Nephron (organoid): ENCODE results near the gene RPL18.

Source experiments
- H3K27ac Mint-ChIP-seq, 3 experiments: 2 replicates each; pipeline ENCODE4 v1.8.0; 2020; ENCODE audit warnings: mixed read lengths in 3 of 3, mild to moderate bottlenecking in 2 of 3, moderate library complexity in 1 of 3
- H3K27me3 Mint-ChIP-seq: 2 replicates; pipeline ENCODE4 v1.8.0; 2021; ENCODE audit warnings: low read depth, mild to moderate bottlenecking, moderate library complexity, mixed read lengths
- H3K36me3 Mint-ChIP-seq: 2 replicates; pipeline ENCODE4 v1.8.0; 2020; ENCODE audit warnings: low read depth, mixed read lengths
- H3K4me1 Mint-ChIP-seq: 2 replicates; pipeline ENCODE4 v1.8.0; 2020; ENCODE audit warnings: mixed read lengths
- H3K4me3 Mint-ChIP-seq, 3 experiments: 2 replicates each; pipeline ENCODE4 v1.8.0; 2020; ENCODE audit warnings: mild to moderate bottlenecking in 3 of 3, mixed read lengths in 3 of 3, moderate library complexity in 2 of 3
- H3K9me3 Mint-ChIP-seq: 2 replicates; pipeline ENCODE4 v1.8.0; 2020; ENCODE audit warnings: mixed read lengths
- TF ChIP-seq, protein P1 (sequence below), 3 experiments: fragments of 200-600 bp; sonication (generic); IDR thresholded peaks; one replicate each; pipeline ENCODE4 v1.5.0; 2021; ENCODE audit warnings: antibody characterized with exemption in 3 of 3; ENCODE audit not compliant: unreplicated experiment in 3 of 3

Gene RPL18

GRCh38 chr19:48646001-48646721 lies 27.2 kb upstream of the RPL18 start, which contains the start of gene CA11:
Gene CA11 (minus strand): TSS chr19:48646187. CDS start chr19:48645632, 555 bp downstream.
- Mint-ChIP-seq H3K4me3 (peak within 1 kb of the TSS; percentile 90 to 92 (median 90)), H3K27me3 (no peaks in the 10 kb centered on the region)
- TF ChIP-seq, protein P1, sequence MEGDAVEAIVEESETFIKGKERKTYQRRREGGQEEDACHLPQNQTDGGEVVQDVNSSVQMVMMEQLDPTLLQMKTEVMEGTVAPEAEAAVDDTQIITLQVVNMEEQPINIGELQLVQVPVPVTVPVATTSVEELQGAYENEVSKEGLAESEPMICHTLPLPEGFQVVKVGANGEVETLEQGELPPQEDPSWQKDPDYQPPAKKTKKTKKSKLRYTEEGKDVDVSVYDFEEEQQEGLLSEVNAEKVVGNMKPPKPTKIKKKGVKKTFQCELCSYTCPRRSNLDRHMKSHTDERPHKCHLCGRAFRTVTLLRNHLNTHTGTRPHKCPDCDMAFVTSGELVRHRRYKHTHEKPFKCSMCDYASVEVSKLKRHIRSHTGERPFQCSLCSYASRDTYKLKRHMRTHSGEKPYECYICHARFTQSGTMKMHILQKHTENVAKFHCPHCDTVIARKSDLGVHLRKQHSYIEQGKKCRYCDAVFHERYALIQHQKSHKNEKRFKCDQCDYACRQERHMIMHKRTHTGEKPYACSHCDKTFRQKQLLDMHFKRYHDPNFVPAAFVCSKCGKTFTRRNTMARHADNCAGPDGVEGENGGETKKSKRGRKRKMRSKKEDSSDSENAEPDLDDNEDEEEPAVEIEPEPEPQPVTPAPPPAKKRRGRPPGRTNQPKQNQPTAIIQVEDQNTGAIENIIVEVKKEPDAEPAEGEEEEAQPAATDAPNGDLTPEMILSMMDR (IDR thresholded peaks at IDR 0.05; ENCODE audit: unreplicated experiment in 3 of 3): peak; percentile 88 to 95 (median 93)

DNA sequence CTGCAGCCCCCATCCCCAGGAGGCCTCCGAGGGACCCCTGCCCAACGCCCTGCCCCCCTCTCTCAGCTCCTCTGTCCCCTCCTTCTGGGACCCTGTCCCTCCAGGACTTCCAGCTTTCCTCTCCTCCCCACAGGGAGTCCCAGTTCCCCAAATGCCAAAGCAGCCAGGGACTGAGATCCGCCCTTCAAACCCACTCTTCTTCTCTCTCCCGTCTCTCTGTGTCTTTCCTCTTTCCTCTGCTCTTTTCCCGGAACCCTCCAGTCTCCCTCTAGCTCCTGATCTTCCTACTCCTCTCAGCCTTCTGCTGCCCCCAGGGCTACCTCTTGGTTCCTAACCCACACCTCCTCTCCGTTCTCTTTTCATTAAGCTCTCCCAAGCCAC lies 26.6 kb upstream of the RPL18 start:
- peak overlapping the region; percentile 91 to 98 (median 96) for H3K27ac Mint-ChIP-seq

More at GRCh38 chr19:48646001-48646721, 27.2 kb upstream of the RPL18 start, which contains the start of gene CA11:
- H3K27ac Mint-ChIP-seq: peak within 1 kb of the TSS; percentile 91 to 98 (median 96)
- H3K9me3 Mint-ChIP-seq: no peaks in the 10 kb centered on the region
- H3K36me3 Mint-ChIP-seq: no peaks in the 10 kb centered on the region
- peaks cover 32% of the 10 kb centered on the region for H3K4me1 Mint-ChIP-seq

DNA sequence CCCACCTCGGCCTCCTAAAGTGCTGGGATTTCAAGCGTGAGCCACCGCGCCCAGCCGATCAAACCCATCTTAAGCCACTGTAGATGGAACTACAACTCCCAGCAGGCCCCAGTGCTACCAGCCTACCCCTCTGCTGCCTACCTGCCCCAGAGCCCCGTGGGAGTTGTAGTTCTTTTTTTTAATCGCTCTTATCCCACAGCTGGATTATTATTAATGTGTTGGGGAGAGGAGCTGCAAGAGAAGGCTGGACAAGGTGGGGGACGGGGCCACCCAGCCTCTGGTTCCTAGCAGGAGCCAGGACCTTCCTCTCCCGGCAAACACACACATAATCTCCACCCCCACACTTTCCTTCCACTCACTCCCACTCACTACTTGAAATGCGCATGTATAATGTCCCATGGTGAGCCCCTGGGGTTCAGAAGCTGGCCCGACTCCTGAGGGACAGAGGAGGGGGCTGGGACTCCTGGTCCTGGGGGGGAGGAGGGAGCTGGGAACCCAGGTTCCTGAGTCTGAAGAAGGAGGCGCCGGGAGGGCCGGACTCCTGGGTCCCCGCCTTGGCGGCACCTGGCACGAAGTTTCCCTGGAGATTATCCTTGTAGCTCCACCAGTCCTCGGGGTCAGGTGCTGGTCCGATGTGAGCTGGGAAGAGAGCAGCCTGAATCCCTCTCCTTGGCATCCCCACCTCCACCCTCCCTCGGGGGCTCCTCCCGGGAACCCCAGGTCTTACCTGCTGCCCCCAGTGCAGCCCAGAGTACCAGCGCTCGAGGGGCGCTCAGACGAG lies 26.1 kb upstream of the RPL18 start:
- TF ChIP-seq, protein P1 (IDR thresholded peaks at IDR 0.05; ENCODE audit: unreplicated experiment in 3 of 3): no peak
- H3K4me3 Mint-ChIP-seq: peak overlapping the region; percentile 82 to 92 (median 90)
- H3K36me3 Mint-ChIP-seq: no peaks in the 10 kb centered on the region
- H3K9me3 Mint-ChIP-seq: no peaks in the 10 kb centered on the region
- H3K27me3 Mint-ChIP-seq: no peaks in the 10 kb centered on the region
- H3K27ac Mint-ChIP-seq: peak overlapping the region; percentile 91 to 98 (median 96)
- peaks cover 32% of the 10 kb centered on the region for H3K4me1 Mint-ChIP-seq

More for the DNA sequence above, 26.6 kb upstream of the RPL18 start:
- H3K4me1 Mint-ChIP-seq: peaks cover 32% of the 10 kb centered on the region
- no peaks in the 10 kb centered on the region for H3K27me3 Mint-ChIP-seq
- H3K4me3 Mint-ChIP-seq: peak overlapping the region; percentile 90 to 92 (median 90)
- TF ChIP-seq, protein P1 (IDR thresholded peaks at IDR 0.05; ENCODE audit: unreplicated experiment in 3 of 3): no peak
- no peaks in the 10 kb centered on the region for H3K36me3 Mint-ChIP-seq
- no peaks in the 10 kb centered on the region for H3K9me3 Mint-ChIP-seq

GRCh38 chr19:48644355-48644754 lies 25.4 kb upstream of the RPL18 start:
- Mint-ChIP-seq H3K27me3 (no peaks in the 10 kb centered on the region), H3K9me3 (no peaks in the 10 kb centered on the region), H3K27ac (peak overlapping the region; percentile 84 to 91 (median 85)), H3K36me3 (no peaks in the 10 kb centered on the region), H3K4me3 (peak overlapping the region; percentile 82 to 92 (median 89)), H3K4me1 (peaks cover 32% of the 10 kb centered on the region)
- TF ChIP-seq, protein P1 (IDR thresholded peaks at IDR 0.05; ENCODE audit: unreplicated experiment in 3 of 3): no peak

GRCh38 chr19:48642862-48643261 lies 23.9 kb upstream of the RPL18 start:
- peak overlapping the region in 2 of 3 experiments; percentile 50 to 64 for H3K4me3 Mint-ChIP-seq
- peak overlapping the region; percentile 9 to 79 (median 34) for H3K27ac Mint-ChIP-seq
- peaks cover 5% of the 10 kb centered on the region for H3K36me3 Mint-ChIP-seq
- peaks cover 33% of the 10 kb centered on the region for H3K4me1 Mint-ChIP-seq
- no peaks in the 10 kb centered on the region for H3K9me3 Mint-ChIP-seq
- H3K27me3 Mint-ChIP-seq: no peaks in the 10 kb centered on the region
- TF ChIP-seq, protein P1 (IDR thresholded peaks at IDR 0.05; ENCODE audit: unreplicated experiment in 3 of 3): no peak
